ENCODE results near the gene NPPB. TPM values are rescaled to one million over a fixed set of nuclear protein-coding genes. Genes with fewer than 3 reads are reported as not detected.

The NPPB gene
- total and polyA plus RNA-seq, 9 of the 15 experiments (the other 6 are each of a cell fraction or from before 2014, with no cell fraction given), result not detected

DNA sequence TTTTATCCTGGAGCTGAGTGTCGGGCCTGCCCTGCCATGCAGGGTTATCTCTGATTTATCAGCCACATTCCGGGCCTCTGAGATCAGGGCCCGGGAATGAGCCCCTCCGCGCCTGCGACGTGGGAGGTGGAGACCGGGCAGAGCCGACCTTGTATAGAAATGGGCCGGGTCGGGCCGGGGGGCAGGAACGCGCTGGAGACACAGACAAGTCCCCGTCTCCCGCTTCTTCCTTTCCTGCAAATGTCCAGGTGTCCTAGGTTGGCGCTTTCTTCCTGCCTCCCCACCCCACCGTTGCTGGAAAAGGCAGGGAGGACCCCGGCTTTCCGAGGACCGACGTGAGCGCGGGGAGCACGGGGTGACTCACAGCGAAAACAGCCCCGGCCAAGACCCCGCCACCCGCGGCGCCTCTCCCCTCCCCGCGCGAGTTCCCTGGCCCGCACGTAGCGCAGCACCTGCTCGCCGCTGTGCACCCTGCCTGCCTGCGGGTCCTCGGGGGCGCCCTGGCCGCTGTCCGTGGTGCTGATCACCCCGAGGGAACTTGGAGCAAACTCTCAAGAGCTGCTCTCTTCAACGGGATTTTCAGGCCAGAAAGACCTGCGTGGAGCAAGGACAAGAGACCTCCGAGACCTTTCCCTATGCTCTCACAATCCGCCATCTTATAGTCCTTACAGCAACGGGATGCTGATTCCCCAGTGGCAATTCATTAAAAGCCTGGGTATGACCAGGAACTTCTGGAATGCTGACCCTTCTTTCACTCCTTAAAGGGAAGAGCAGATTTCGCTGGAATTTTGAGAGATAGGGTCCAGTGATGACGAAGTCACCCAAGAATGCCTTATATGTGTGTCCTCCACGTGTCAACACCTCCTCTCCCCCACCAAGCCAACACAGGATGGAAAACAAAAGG lies 475 bp upstream of the NPPB start (continued):
- TF ChIP-seq, protein P1, sequence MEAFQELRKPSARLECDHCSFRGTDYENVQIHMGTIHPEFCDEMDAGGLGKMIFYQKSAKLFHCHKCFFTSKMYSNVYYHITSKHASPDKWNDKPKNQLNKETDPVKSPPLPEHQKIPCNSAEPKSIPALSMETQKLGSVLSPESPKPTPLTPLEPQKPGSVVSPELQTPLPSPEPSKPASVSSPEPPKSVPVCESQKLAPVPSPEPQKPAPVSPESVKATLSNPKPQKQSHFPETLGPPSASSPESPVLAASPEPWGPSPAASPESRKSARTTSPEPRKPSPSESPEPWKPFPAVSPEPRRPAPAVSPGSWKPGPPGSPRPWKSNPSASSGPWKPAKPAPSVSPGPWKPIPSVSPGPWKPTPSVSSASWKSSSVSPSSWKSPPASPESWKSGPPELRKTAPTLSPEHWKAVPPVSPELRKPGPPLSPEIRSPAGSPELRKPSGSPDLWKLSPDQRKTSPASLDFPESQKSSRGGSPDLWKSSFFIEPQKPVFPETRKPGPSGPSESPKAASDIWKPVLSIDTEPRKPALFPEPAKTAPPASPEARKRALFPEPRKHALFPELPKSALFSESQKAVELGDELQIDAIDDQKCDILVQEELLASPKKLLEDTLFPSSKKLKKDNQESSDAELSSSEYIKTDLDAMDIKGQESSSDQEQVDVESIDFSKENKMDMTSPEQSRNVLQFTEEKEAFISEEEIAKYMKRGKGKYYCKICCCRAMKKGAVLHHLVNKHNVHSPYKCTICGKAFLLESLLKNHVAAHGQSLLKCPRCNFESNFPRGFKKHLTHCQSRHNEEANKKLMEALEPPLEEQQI (IDR thresholded peaks at IDR 0.05), result no peak
- no peak for TF ChIP-seq BRD9 (IDR thresholded peaks at IDR 0.05; ENCODE audit: low read depth, partially characterized antibody)
- no peak for TF ChIP-seq TARDBP (IDR thresholded peaks at IDR 0.05)
- TF ChIP-seq RBBP5 (IDR thresholded peaks at IDR 0.05; ENCODE audit: borderline replicate concordance, insufficient read depth, low read length, poor library complexity, severe bottlenecking), result no peak
- no peak for TF ChIP-seq ATF1 (CRISPR knock-in tag; IDR thresholded peaks at IDR 0.05)
- 0 out of 2 replicates have a peak, but pooled peaks have one; percentile 13 for TF ChIP-seq ATF1 (tag; IDR thresholded peaks at IDR 0.05)
- TF ChIP-seq, protein P2, sequence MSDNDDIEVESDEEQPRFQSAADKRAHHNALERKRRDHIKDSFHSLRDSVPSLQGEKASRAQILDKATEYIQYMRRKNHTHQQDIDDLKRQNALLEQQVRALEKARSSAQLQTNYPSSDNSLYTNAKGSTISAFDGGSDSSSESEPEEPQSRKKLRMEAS (CRISPR knock-in tag; IDR thresholded peaks at IDR 0.05), result peak; percentile 87
- TF ChIP-seq, protein P3, sequence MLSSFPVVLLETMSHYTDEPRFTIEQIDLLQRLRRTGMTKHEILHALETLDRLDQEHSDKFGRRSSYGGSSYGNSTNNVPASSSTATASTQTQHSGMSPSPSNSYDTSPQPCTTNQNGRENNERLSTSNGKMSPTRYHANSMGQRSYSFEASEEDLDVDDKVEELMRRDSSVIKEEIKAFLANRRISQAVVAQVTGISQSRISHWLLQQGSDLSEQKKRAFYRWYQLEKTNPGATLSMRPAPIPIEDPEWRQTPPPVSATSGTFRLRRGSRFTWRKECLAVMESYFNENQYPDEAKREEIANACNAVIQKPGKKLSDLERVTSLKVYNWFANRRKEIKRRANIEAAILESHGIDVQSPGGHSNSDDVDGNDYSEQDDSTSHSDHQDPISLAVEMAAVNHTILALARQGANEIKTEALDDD (IDR thresholded peaks at IDR 0.05), result no peak
- TF ChIP-seq MEF2D (tag; conservative IDR thresholded peaks at IDR 0.05; ENCODE audit: low read depth), result no peak
- no peak for TF ChIP-seq NR4A1 (CRISPR knock-in tag; IDR thresholded peaks at IDR 0.05)
- 0 out of 2 replicates have a peak, but pooled peaks have one; percentile 21 for TF ChIP-seq NR4A1 (tag; IDR thresholded peaks at IDR 0.05)
- no peak for TF ChIP-seq POLR2AphosphoS5 (IDR thresholded peaks at IDR 0.05; ENCODE audit: control insufficient read depth, insufficient read depth, low read depth, low read length)
- TF ChIP-seq, protein P4, sequence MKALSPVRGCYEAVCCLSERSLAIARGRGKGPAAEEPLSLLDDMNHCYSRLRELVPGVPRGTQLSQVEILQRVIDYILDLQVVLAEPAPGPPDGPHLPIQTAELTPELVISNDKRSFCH (CRISPR knock-in tag; IDR thresholded peaks at IDR 0.05), result no peak
- TF ChIP-seq, protein P4 (tag; IDR thresholded peaks at IDR 0.05), result no peak

Measured in K562 (cell line).